Spinal cord (tissue), 10 donors: ENCODE measurements around the gene AGPAT4. TPM values are rescaled to one million over a fixed set of nuclear protein-coding genes. Genes with fewer than 3 reads are reported as not detected.

Experiments used
- DNase-seq, 6 donors: peaks; one replicate each; pipeline versions ENCODE4 v3.0.0 to v3.0.0-alpha.2; 2013 to 2015; ENCODE audit warnings: low spot score in 6 of 6, low read depth in 4 of 6
- H3K27ac ChIP-seq: one replicate; pipeline ENCODE4 v1.5.1; 2013; ENCODE audit warnings: low read depth, low read length, control low read depth
- H3K27me3 ChIP-seq: one replicate; pipeline ENCODE4 v1.6.1; 2013; ENCODE audit warnings: low read length; ENCODE audit not compliant: control insufficient read depth, insufficient read depth
- H3K36me3 ChIP-seq: one replicate; pipeline ENCODE4 v1.6.1; 2013; ENCODE audit warnings: low read length; ENCODE audit not compliant: control insufficient read depth, insufficient read depth
- H3K4me1 ChIP-seq: one replicate; pipeline ENCODE4 v1.6.1; 2013; ENCODE audit warnings: low read length; ENCODE audit not compliant: control insufficient read depth, insufficient read depth
- H3K4me3 ChIP-seq: one replicate; pipeline ENCODE4 v1.5.1; 2013; ENCODE audit warnings: low read depth, low read length, control low read depth
- H3K9me3 ChIP-seq: one replicate; pipeline ENCODE4 v1.6.1; 2013; ENCODE audit warnings: low read length; ENCODE audit not compliant: control insufficient read depth, insufficient read depth
- WGBS: methylation state at CpG from one replicate; pipeline ENCODE4 v1.1.5; 2013; ENCODE audit warnings: missing lambda C conversion rate; ENCODE audit not compliant: insufficient coverage; 5-methylcytosine and 5-hydroxymethylcytosine counted together
- polyA plus RNA-seq, 2 donors: library from polyadenylated mRNA; unstranded; fragments of 120-200 nt; gene quantifications; one replicate each; pipeline ENCODE4 v1.2.1, GENCODE V29; 2013; ENCODE audit not compliant: insufficient read length in 2 of 2
- total RNA-seq, 2 donors: library from RNA; depleted of rRNA in 1 of 2; stranded (reverse); fragments of 120-200 nt in 1 of 2; fragments of >200 nt in 1 of 2; gene quantifications; one replicate each; pipeline versions ENCODE4 v1.2.3 to v1.2.4, GENCODE V29; 2013 to 2014
- donor health status: healthy.

AGPAT4 gene
- total and polyA plus RNA-seq, 4 donors = 25.6 to 51.1 (median 40.0) TPM

DNA sequence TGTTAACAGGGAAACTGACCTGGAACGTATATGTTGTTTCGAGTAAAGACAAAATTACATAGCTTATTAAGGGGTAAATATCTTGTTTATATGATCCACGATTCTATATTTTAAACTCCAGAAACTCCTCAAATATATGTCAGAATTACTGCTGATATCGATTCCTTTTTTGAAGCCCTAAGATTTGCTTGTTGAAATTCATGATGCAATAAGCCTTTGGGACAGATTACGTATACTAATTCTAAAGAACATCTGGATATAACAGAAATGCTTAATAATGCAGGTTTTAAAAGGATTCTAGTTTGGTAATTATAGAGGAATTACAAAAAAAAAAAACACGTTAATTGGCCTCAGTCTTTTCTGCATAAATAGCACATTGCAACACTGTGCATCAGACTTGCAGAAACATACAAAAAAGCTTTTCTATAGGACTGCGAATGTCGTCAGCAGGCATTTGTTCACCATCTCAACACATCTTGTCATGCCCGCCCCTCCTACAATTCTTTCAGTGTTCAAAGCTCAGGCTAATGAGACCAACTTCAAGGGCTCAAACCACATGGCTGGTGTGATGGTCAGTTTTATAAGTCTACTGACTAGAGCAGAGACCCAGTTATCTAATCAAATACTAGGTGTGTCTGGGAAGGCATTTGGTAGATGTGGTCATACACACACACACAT lies 74.9 kb downstream of the AGPAT4 start:
- Histone ChIP-seq H3K9me3 (no peaks in the 10 kb centered on the region), H3K4me3 (no peak overlapping the region), H3K27me3 (no peaks in the 10 kb centered on the region), H3K36me3 (peaks cover 3% of the 10 kb centered on the region), H3K4me1 (peaks cover 11% of the 10 kb centered on the region), H3K27ac (no peak overlapping the region)
- peak in 2 of 6 donors; percentile 44 to 62 for DNase-seq
- WGBS = 86% methylated on average over 1 of the region's 9 CpGs

DNA sequence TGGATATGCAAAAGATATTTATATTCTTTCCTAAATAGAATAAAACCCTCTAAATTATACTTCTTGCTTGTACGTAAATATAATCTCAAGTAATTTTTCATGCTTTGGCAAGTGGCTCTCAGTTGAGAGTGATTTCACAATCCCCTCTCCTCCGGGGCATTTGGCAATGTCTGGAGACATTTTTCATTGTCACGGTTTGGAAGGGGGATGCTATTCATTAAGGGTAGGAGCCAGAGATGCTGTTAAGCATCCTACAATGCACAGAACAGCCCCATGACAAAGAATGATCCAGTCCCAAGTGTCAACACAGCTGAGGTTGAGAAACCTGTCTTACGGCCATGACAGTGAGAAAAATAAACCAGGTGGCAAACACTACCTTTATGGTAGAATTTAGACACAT lies 75.7 kb downstream of the AGPAT4 start:
- no CpG with 5 or more reads among the region's 4 CpGs for WGBS
- peak in 1 of 6 donors; percentile 22 for DNase-seq
- H3K27ac ChIP-seq = no peak overlapping the region

GRCh38 chr6:161195386-161195785 lies 78.5 kb downstream of the AGPAT4 start:
- peaks cover 11% of the 10 kb centered on the region for H3K4me1 ChIP-seq
- no peaks in the 10 kb centered on the region for H3K9me3 ChIP-seq
- 82% methylated on average over 2 of the region's 4 CpGs for WGBS
- H3K36me3 ChIP-seq = peaks cover 3% of the 10 kb centered on the region
- peak in 1 of 6 donors; percentile 57 for DNase-seq
- H3K27me3 ChIP-seq = no peaks in the 10 kb centered on the region
- H3K27ac ChIP-seq = no peak overlapping the region
- H3K4me3 ChIP-seq = no peak overlapping the region

More for the DNA sequence above, 75.7 kb downstream of the AGPAT4 start:
- Histone ChIP-seq H3K4me3 (no peak overlapping the region), H3K9me3 (no peaks in the 10 kb centered on the region), H3K27me3 (no peaks in the 10 kb centered on the region), H3K36me3 (peaks cover 3% of the 10 kb centered on the region), H3K4me1 (peaks cover 11% of the 10 kb centered on the region)

- no peaks in the 10 kb centered on the region for H3K9me3 ChIP-seq
- no peak overlapping the region for H3K4me3 ChIP-seq
- peaks cover 5% of the 10 kb centered on the region for H3K36me3 ChIP-seq
- no peak for DNase-seq
- H3K27ac ChIP-seq = no peak overlapping the region
- no peaks in the 10 kb centered on the region for H3K27me3 ChIP-seq
- WGBS = 91% methylated on average over 2 of the region's 4 CpGs
- peaks cover 8% of the 10 kb centered on the region for H3K4me1 ChIP-seq
Observed at GRCh38 chr6:161194374-161194773, 79.5 kb downstream of the AGPAT4 start.

- DNase-seq = no peak
- Histone ChIP-seq H3K4me1 (peaks cover 5% of the 10 kb centered on the region), H3K27me3 (no peaks in the 10 kb centered on the region), H3K36me3 (peaks cover 8% of the 10 kb centered on the region), H3K9me3 (no peaks in the 10 kb centered on the region), H3K4me3 (no peak overlapping the region), H3K27ac (no peak overlapping the region)
- 100% methylated on average over 1 of the region's 5 CpGs for WGBS
Observed at GRCh38 chr6:161192636-161193411, 81.0 kb downstream of the AGPAT4 start.

- H3K9me3 ChIP-seq = no peaks in the 10 kb centered on the region
- no peak overlapping the region for H3K4me3 ChIP-seq
- H3K4me1 ChIP-seq = peaks cover 5% of the 10 kb centered on the region
- no peak overlapping the region for H3K27ac ChIP-seq
- DNase-seq = no peak
- H3K27me3 ChIP-seq = no peaks in the 10 kb centered on the region
- peaks cover 6% of the 10 kb centered on the region for H3K36me3 ChIP-seq
Observed at GRCh38 chr6:161191671-161192070, 82.2 kb downstream of the AGPAT4 start.

GRCh38 chr6:161191007-161191406 lies 82.9 kb downstream of the AGPAT4 start:
- WGBS = no CpG with 5 or more reads among the region's 2 CpGs
- Histone ChIP-seq H3K27ac (no peak overlapping the region), H3K4me1 (peaks cover 5% of the 10 kb centered on the region), H3K4me3 (no peak overlapping the region), H3K27me3 (no peaks in the 10 kb centered on the region), H3K36me3 (peaks cover 12% of the 10 kb centered on the region), H3K9me3 (no peaks in the 10 kb centered on the region)
- DNase-seq = no peak

DNA sequence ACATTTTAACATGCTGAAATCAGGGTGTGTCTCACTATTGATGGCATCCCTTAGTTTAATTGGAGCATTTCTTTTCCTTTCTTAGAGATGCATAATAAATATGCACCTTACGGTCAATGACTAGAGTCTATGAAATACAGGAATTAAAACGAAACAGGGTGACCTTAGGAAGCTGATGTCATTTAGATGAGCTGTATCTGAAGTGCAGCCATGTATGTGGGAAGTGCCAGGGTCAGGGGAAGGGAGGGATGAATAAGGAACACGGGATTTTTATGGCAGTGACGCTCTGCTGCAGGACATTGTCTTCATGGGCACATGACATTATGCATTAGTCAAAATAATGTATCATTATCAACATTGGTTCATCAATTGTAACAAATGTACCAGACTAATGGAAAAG lies 84.0 kb downstream of the AGPAT4 start:
- H3K4me3 ChIP-seq = no peak overlapping the region
- no peak for DNase-seq
- no peak overlapping the region for H3K27ac ChIP-seq
- peaks cover 12% of the 10 kb centered on the region for H3K36me3 ChIP-seq
- no peaks in the 10 kb centered on the region for H3K9me3 ChIP-seq
- no peaks in the 10 kb centered on the region for H3K27me3 ChIP-seq
- H3K4me1 ChIP-seq = no peaks in the 10 kb centered on the region
- WGBS = 81% methylated on average over 2 of the region's 4 CpGs

GRCh38 chr6:161188547-161189465 lies 85.1 kb downstream of the AGPAT4 start:
- Histone ChIP-seq H3K4me3 (no peak overlapping the region), H3K27me3 (no peaks in the 10 kb centered on the region), H3K27ac (no peak overlapping the region), H3K36me3 (peaks cover 12% of the 10 kb centered on the region), H3K4me1 (no peaks in the 10 kb centered on the region), H3K9me3 (no peaks in the 10 kb centered on the region)
- WGBS = 83% methylated on average over 11 of the region's 19 CpGs
- DNase-seq = no peak
